HepG2 (cell line): ENCODE measurements around the gene MLX. TPM values are rescaled to one million over a fixed set of nuclear protein-coding genes. Genes with fewer than 3 reads are reported as not detected.
A peak's percentile ranks its signal among the peaks of the same experiment; 100 is the strongest.

ENCODE experiments used
- ATAC-seq: fragments of 200-7000 bp; cut with Tn5 transposase; 3 replicates; pipeline ENCODE4 v1.9.1; 2020; ENCODE audit warnings: mild to moderate bottlenecking, moderate library complexity
- BruUV-seq: library from RNA; stranded (reverse); fragments of 400-500 nt; replicated peaks from 2 replicates; lab custom pipeline; 2021; lab: Mats Ljungman, UMichigan
- CTCF ChIA-PET: fragments of 300-600 bp; formaldehyde crosslinking; extraction: SDS; loops from one replicate; lab custom pipeline; 2021; ENCODE audit warnings: low total read pairs, inconsistent platforms, low intra/inter-chr PET ratio; lab: Yijun Ruan, JAX
- POLR2A ChIA-PET: fragments of 350-600 bp; sonication (Branson Sonifier 250); formaldehyde crosslinking; loops from one replicate; lab custom pipeline; 2020; ENCODE audit warnings: antibody characterized with exemption, inconsistent platforms; lab: Yijun Ruan, JAX
- DNase-seq: peaks from one replicate; pipeline ENCODE4 v3.0.0-alpha.2; 2015; ENCODE audit warnings: low spot score
- FAIRE-seq: peaks from 3 replicates; lab custom pipeline; 2011; peaks lifted over from hg19 to GRCh38; lab: Jason Lieb, UNC
- H2AFZ ChIP-seq: one replicate; pipeline ENCODE4 v1.6.1; 2011; ENCODE audit warnings: low read length, inconsistent platforms
- H3K27ac ChIP-seq: fragments of 300-600 bp; 3 replicates; pipeline ENCODE4 v1.8.0; 2011; ENCODE audit warnings: mixed run types, mild to moderate bottlenecking, mixed read lengths, low read length, inconsistent platforms; ENCODE audit not compliant: insufficient read depth; ENCODE audit errors: extremely low read length
- H3K27me3 ChIP-seq, 2 experiments: fragments of 200-600 bp in 1 of 2; 2 replicates in 1 of 2; 3 replicates in 1 of 2; pipeline versions ENCODE4 v1.6.0 to v1.8.0; 2011; ENCODE audit warnings: low read length in 2 of 2, mild to moderate bottlenecking in 2 of 2, moderate library complexity in 2 of 2, inconsistent platforms in 1 of 2; ENCODE audit not compliant: insufficient read depth in 2 of 2, control insufficient read depth in 1 of 2
- H3K36me3 ChIP-seq, 2 experiments: fragments of 200-600 bp in 1 of 2; replicated peaks in 1 of 2; 2 replicates in 1 of 2; 3 replicates in 1 of 2; pipeline versions ENCODE4 v1.5.1 to v1.8.0; 2011; ENCODE audit warnings: low read length in 2 of 2, inconsistent platforms in 1 of 2; ENCODE audit not compliant: insufficient read depth in 2 of 2, control insufficient read depth in 1 of 2
- H3K4me1 ChIP-seq: 2 replicates; pipeline ENCODE4 v1.5.1; 2012; ENCODE audit warnings: low read length, inconsistent platforms; ENCODE audit not compliant: insufficient read depth
- H3K4me2 ChIP-seq: 2 replicates; pipeline ENCODE4 v1.6.0; 2011; ENCODE audit warnings: low read depth, low read length, inconsistent platforms
- H3K4me3 ChIP-seq, 3 experiments: fragments of 200-600 bp in 1 of 3; sonication (generic), shearing (Covaris generic) in 1 of 3; replicated peaks in 1 of 3; 2 replicates each; pipeline ENCODE4 v1.5.1; 2011 to 2016; ENCODE audit warnings: low read length in 3 of 3, inconsistent platforms in 2 of 3, low read depth in 2 of 3, mild to moderate bottlenecking in 2 of 3, control low read depth in 1 of 3, mixed read lengths in 1 of 3; ENCODE audit not compliant: insufficient read depth in 1 of 3
- H3K79me2 ChIP-seq: one replicate; pipeline ENCODE4 v1.6.1; 2011; ENCODE audit warnings: low read length, inconsistent platforms; ENCODE audit not compliant: insufficient read depth
- H3K9ac ChIP-seq: 2 replicates; pipeline ENCODE4 v1.6.0; 2011; ENCODE audit warnings: mild to moderate bottlenecking, low read depth, low read length, inconsistent platforms; ENCODE audit not compliant: insufficient read depth
- H3K9me3 ChIP-seq: 2 replicates; pipeline ENCODE4 v1.5.1; 2012; ENCODE audit warnings: mild to moderate bottlenecking, low read length
- H4K20me1 ChIP-seq: 2 replicates; pipeline ENCODE4 v1.6.0; 2011; ENCODE audit warnings: inconsistent platforms, mild to moderate bottlenecking, low read length, moderate library complexity; ENCODE audit not compliant: insufficient read depth
- AGO2 ChIP-seq: fragments of 200-400 bp; formaldehyde crosslinking; optimal IDR thresholded peaks from 2 replicates; pipeline ENCODE3; 2017; ENCODE audit warnings: mild to moderate bottlenecking, low read depth, low read length, moderate library complexity
- AKAP8 ChIP-seq: sonication (generic); formaldehyde crosslinking; IDR thresholded peaks from 2 replicates; pipeline ENCODE4 v1.5.1; 2020; ENCODE audit warnings: mild to moderate bottlenecking, missing genetic modification reagents
- GLI4 ChIP-seq: sonication (generic); formaldehyde crosslinking; IDR thresholded peaks from 2 replicates; pipeline ENCODE4 v1.5.1; 2020; ENCODE audit warnings: missing genetic modification reagents, mild to moderate bottlenecking, moderate library complexity, borderline replicate concordance
- KDM4B ChIP-seq: sonication (generic); formaldehyde crosslinking; IDR thresholded peaks from 2 replicates; pipeline ENCODE4 v1.4.0; 2020; ENCODE audit warnings: missing genetic modification reagents
- MTA1 ChIP-seq: sonication (generic); formaldehyde crosslinking; IDR thresholded peaks from 2 replicates; pipeline ENCODE4 v1.4.0; 2020; ENCODE audit warnings: missing genetic modification reagents, mild to moderate bottlenecking, borderline replicate concordance
- POLR2A ChIP-seq, 2 experiments: IDR thresholded peaks; 2 replicates each; pipeline ENCODE4 v1.6.1; 2011; ENCODE audit warnings: low read depth in 2 of 2, low read length in 2 of 2, mild to moderate bottlenecking in 1 of 2, moderate library complexity in 1 of 2; ENCODE audit not compliant: insufficient read depth in 1 of 2
- ZFP41 ChIP-seq: sonication (generic); formaldehyde crosslinking; IDR thresholded peaks from 2 replicates; pipeline ENCODE4 v1.4.0; 2020; ENCODE audit warnings: mild to moderate bottlenecking, missing genetic modification reagents, borderline replicate concordance
- ZNF33B ChIP-seq: sonication (generic); formaldehyde crosslinking; IDR thresholded peaks from 2 replicates; pipeline ENCODE4 v1.5.1; 2020; ENCODE audit warnings: mild to moderate bottlenecking, missing genetic modification reagents
- ZNF790 ChIP-seq: sonication (generic); formaldehyde crosslinking; IDR thresholded peaks from 2 replicates; pipeline ENCODE4 v1.8.0; 2022; ENCODE audit warnings: missing genetic modification reagents, mild to moderate bottlenecking, borderline replicate concordance
- WGBS: methylation state at CpG from one replicate; pipeline ENCODE4 v1.1.6; 2017; ENCODE audit warnings: low lambda C conversion rate; 5-methylcytosine and 5-hydroxymethylcytosine counted together
- in situ Hi-C: cut with HindIII; loops from 2 replicates; pipeline ENCODE4 v1.10.0; 2017; ENCODE audit warnings: low pct_unique_long_range_greater_than_20kb; ENCODE audit not compliant: extremely low pct_ligation_motif_present
- intact Hi-C: fragments of 100-400 bp; cut with micrococcal nuclease; formaldehyde crosslinking; loops from one replicate; pipeline ENCODE4 v1.10.0; 2022; ENCODE audit not compliant: unreplicated experiment
- polyA plus RNA-seq, 8 experiments: library from polyadenylated mRNA; depleted of rRNA in 3 of 8; stranded (reverse) in 7 of 8; unstranded in 1 of 8; fragments of >200 nt; fragmentation: Illumina TruSeq in 4 of 8; extraction: Trizol in 4 of 8; gene quantifications; 2 replicates each; pipeline versions ENCODE4 v1.2.1 to v1.2.3, GENCODE V29; 2011 to 2016; ENCODE audit warnings: low read depth in 4 of 8, missing spikeins in 1 of 8, mixed read lengths in 1 of 8; ENCODE audit not compliant: insufficient read depth in 1 of 8
- total RNA-seq, 5 experiments: library from RNA; depleted of rRNA; stranded (reverse); fragments of >200 nt; fragmentation: Illumina TruSeq; extraction: Trizol; gene quantifications; 2 replicates each; pipeline ENCODE4 v1.2.3, GENCODE V29; 2016; ENCODE audit warnings: low read depth in 1 of 5
- TF ChIP-seq, protein P1 (sequence below): sonication (generic); formaldehyde crosslinking; IDR thresholded peaks from 2 replicates; pipeline ENCODE4 v1.4.0; 2020; ENCODE audit warnings: missing genetic modification reagents, borderline replicate concordance
- TF ChIP-seq, protein P2 (sequence below): sonication (generic); formaldehyde crosslinking; IDR thresholded peaks from 2 replicates; pipeline ENCODE4 v1.4.0; 2020; ENCODE audit warnings: mild to moderate bottlenecking, missing genetic modification reagents

The MLX gene
- total and polyA plus RNA-seq, 2 of the 13 experiments (the other 11 are each of a cell fraction or from before 2014, with no cell fraction given), result 38.9 to 74.4 TPM

GRCh38 chr17:42521036-42521435 is 45.9 kb upstream of the MLX start:
- H3K4me3 ChIP-seq, result no peak overlapping the region
- no peaks in the 10 kb centered on the region for H3K79me2 ChIP-seq
- WGBS, result 91% methylated on average over 8 of the region's 8 CpGs
- H3K27ac ChIP-seq, result peak overlapping the region; percentile 70
- intact Hi-C loops, result no loop called here
- H2AFZ ChIP-seq, result no peak overlapping the region
- no peak for ATAC-seq
- H3K36me3 ChIP-seq, result peaks cover 9 to 10% of the 10 kb centered on the region in 2 experiments; a peak in 4 of 5 replicates
- in situ Hi-C loops, result loop anchor here (5.0 kb wide), 1 partner anchor 199 kb away; no protein-coding TSS in a partner anchor
- peaks cover 81% of the 10 kb centered on the region for H3K4me1 ChIP-seq
- POLR2A ChIA-PET, result interaction anchor here (1.4 to 4.3 kb wide), 12 partner anchors 10 to 209 kb away, joined by 3 to 52 read pairs (median 9); partner anchors contain the start of genes CAVIN1, NAGLU and STAT3
- TF ChIP-seq ZNF33B (CRISPR knock-in tag) (no peak), ZNF790 (0 out of 2 replicates have a peak, but pooled peaks have one; percentile 1), POLR2A (IDR thresholded peaks at IDR 0.05; ENCODE audit: insufficient read depth in 1 of 2, low read depth in 2 of 2, low read length in 2 of 2) (peak in 1 of 2 experiments; percentile 16; a peak in 1 of 4 replicates)
- TF ChIP-seq, protein P1, sequence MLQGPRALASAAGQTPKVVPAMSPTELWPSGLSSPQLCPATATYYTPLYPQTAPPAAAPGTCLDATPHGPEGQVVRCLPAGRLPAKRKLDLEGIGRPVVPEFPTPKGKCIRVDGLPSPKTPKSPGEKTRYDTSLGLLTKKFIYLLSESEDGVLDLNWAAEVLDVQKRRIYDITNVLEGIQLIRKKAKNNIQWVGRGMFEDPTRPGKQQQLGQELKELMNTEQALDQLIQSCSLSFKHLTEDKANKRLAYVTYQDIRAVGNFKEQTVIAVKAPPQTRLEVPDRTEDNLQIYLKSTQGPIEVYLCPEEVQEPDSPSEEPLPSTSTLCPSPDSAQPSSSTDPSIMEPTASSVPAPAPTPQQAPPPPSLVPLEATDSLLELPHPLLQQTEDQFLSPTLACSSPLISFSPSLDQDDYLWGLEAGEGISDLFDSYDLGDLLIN, result no peak
- TF ChIP-seq, all 625 proteins: peak for 2
- Histone ChIP-seq H3K9me3 (no peaks in the 10 kb centered on the region), H3K27me3 (no peaks in the 10 kb centered on the region), H3K9ac (peak overlapping the region; percentile 7; the same call in 1 of the 2 replicates), H4K20me1 (no peaks in the 10 kb centered on the region), H3K4me2 (0 out of 2 replicates have a peak overlapping the region, but pooled peaks have one; percentile 53)
- BruUV-seq, result no TSS peak
- CTCF ChIA-PET, result no interaction called here
- no peak for DNase-seq
- no peak for FAIRE-seq

DNA sequence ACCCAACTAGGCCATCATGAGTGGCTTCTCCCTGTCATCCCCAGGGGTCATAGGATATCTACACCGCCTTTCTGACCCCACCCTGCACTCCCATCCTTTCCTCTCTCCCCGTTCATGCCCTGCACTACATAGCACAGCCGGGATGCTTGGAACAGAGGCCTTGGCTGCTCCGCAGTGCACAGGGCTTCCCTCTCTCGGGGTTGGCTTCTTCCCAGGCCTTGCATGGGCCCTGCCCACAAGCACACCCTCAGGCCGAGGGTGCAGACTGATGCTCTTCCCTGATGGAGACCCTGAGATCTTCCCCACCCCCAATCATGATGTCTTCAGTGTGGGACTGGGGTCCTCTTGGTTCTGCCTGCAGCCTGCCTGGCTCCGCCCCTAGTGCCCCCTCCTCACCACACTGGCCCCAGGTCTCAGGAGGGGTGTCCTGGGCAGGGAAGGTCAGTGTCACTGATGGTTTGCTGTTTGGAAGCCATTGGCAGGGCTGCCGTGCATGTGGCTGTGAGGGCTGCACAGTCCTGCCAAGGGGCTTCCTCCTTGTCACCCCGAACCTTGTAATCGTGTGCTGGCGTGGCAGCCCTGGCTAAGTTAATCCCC is 45.1 kb upstream of the MLX start:
- Histone ChIP-seq H3K4me2 (no peak overlapping the region), H3K9ac (no peak overlapping the region), H3K79me2 (no peaks in the 10 kb centered on the region), H2AFZ (no peak overlapping the region), H3K4me3 (no peak overlapping the region), H3K27ac (peak overlapping the region; percentile 71), H3K9me3 (no peaks in the 10 kb centered on the region), H4K20me1 (no peaks in the 10 kb centered on the region), H3K4me1 (peaks cover 88% of the 10 kb centered on the region), H3K36me3 (peaks cover 6 to 7% of the 10 kb centered on the region in 2 experiments; a peak in 4 of 5 replicates), H3K27me3 (no peaks in the 10 kb centered on the region)
- in situ Hi-C loops (loop anchor here (5.0 kb wide), 1 partner anchor 199 kb away; no protein-coding TSS in a partner anchor), intact Hi-C loops (no loop called here)
- ChIA-PET CTCF (no interaction called here), POLR2A (interaction anchor here (1.0 to 4.3 kb wide), 11 partner anchors 9 to 210 kb away, joined by 3 to 52 read pairs (median 8); partner anchors contain the start of genes CAVIN1, NAGLU and STAT3)
- no TSS peak for BruUV-seq
- ATAC-seq (no peak), FAIRE-seq (no peak), DNase-seq (no peak)
- WGBS, result 94% methylated on average over 10 of the region's 11 CpGs
- TF ChIP-seq, protein P2, sequence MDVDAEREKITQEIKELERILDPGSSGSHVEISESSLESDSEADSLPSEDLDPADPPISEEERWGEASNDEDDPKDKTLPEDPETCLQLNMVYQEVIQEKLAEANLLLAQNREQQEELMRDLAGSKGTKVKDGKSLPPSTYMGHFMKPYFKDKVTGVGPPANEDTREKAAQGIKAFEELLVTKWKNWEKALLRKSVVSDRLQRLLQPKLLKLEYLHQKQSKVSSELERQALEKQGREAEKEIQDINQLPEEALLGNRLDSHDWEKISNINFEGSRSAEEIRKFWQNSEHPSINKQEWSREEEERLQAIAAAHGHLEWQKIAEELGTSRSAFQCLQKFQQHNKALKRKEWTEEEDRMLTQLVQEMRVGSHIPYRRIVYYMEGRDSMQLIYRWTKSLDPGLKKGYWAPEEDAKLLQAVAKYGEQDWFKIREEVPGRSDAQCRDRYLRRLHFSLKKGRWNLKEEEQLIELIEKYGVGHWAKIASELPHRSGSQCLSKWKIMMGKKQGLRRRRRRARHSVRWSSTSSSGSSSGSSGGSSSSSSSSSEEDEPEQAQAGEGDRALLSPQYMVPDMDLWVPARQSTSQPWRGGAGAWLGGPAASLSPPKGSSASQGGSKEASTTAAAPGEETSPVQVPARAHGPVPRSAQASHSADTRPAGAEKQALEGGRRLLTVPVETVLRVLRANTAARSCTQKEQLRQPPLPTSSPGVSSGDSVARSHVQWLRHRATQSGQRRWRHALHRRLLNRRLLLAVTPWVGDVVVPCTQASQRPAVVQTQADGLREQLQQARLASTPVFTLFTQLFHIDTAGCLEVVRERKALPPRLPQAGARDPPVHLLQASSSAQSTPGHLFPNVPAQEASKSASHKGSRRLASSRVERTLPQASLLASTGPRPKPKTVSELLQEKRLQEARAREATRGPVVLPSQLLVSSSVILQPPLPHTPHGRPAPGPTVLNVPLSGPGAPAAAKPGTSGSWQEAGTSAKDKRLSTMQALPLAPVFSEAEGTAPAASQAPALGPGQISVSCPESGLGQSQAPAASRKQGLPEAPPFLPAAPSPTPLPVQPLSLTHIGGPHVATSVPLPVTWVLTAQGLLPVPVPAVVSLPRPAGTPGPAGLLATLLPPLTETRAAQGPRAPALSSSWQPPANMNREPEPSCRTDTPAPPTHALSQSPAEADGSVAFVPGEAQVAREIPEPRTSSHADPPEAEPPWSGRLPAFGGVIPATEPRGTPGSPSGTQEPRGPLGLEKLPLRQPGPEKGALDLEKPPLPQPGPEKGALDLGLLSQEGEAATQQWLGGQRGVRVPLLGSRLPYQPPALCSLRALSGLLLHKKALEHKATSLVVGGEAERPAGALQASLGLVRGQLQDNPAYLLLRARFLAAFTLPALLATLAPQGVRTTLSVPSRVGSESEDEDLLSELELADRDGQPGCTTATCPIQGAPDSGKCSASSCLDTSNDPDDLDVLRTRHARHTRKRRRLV (CRISPR knock-in tag), result 0 out of 2 replicates have a peak, but pooled peaks have one; percentile 20
- TF ChIP-seq KDM4B (CRISPR knock-in tag) (no peak), AGO2 (peak; percentile 48), AKAP8 (CRISPR knock-in tag) (no peak), ZFP41 (CRISPR knock-in tag) (no peak), GLI4 (CRISPR knock-in tag) (no peak), MTA1 (no peak)
